OCI-LY7 (cell line): ENCODE data around the gene AVPI1. TPM values are rescaled to one million over a fixed set of nuclear protein-coding genes. Genes with fewer than 3 reads are reported as not detected.
A peak's percentile ranks its signal among the peaks of the same experiment; 100 is the strongest.

Source experiments
- BruUV-seq: library from RNA; stranded (reverse); fragments of 400-500 nt; replicated peaks from 2 replicates; lab custom pipeline; 2021; lab: Mats Ljungman, UMichigan
- CTCF ChIA-PET: fragments of 300-600 bp; sonication (Branson Sonifier 250); formaldehyde crosslinking; loops from one replicate; lab custom pipeline; 2022; ENCODE audit warnings: antibody characterized with exemption; ENCODE audit not compliant: unreplicated experiment; lab: Charles Lee
- POLR2A ChIA-PET: fragments of 300-600 bp; sonication (Branson Sonifier 250); formaldehyde crosslinking; loops from one replicate; lab custom pipeline; 2022; ENCODE audit warnings: antibody characterized with exemption; lab: Charles Lee
- DNase-seq: peaks from one replicate; pipeline ENCODE4 v3.0.0-alpha.2; 2015; ENCODE audit warnings: low spot score
- H2AFZ ChIP-seq: fragments of 200-600 bp; sonication (generic), shearing (Covaris generic); 2 replicates; pipeline ENCODE4 v1.6.1; 2014; ENCODE audit warnings: mild to moderate bottlenecking, antibody characterized with exemption, low read length, moderate library complexity
- H3K27ac ChIP-seq: fragments of 200-600 bp; sonication (generic); 2 replicates; pipeline ENCODE4 v1.5.1; 2014; ENCODE audit warnings: mixed run types, low read depth, mild to moderate bottlenecking, moderate library complexity, low read length, inconsistent platforms; ENCODE audit not compliant: poor library complexity, severe bottlenecking
- H3K36me3 ChIP-seq: fragments of 200-600 bp; sonication (generic); 2 replicates; pipeline ENCODE4 v1.6.1; 2014; ENCODE audit warnings: mild to moderate bottlenecking, antibody characterized with exemption, low read length, moderate library complexity, mixed read lengths; ENCODE audit not compliant: insufficient read depth
- H3K4me1 ChIP-seq: fragments of 200-600 bp; sonication (generic); 2 replicates; pipeline ENCODE4 v1.5.1; 2014; ENCODE audit warnings: mild to moderate bottlenecking, low read length; ENCODE audit not compliant: insufficient read depth, poor library complexity, severe bottlenecking
- H3K4me2 ChIP-seq: fragments of 200-600 bp; sonication (generic); 2 replicates; pipeline ENCODE4 v1.6.1; 2014; ENCODE audit warnings: mild to moderate bottlenecking, low read length
- H3K4me3 ChIP-seq: fragments of 200-600 bp; sonication (generic); 2 replicates; pipeline ENCODE4 v1.5.1; 2014; ENCODE audit warnings: mild to moderate bottlenecking, low read depth, low read length; ENCODE audit not compliant: poor library complexity, severe bottlenecking
- H3K79me2 ChIP-seq: fragments of 200-600 bp; sonication (generic); 2 replicates; pipeline ENCODE4 v1.6.1; 2016; ENCODE audit warnings: low read depth, mild to moderate bottlenecking, low read length, moderate library complexity, mixed read lengths; ENCODE audit not compliant: insufficient read depth
- H3K9me2 ChIP-seq: fragments of 200-600 bp; sonication (generic); 2 replicates; pipeline ENCODE4 v1.6.1; 2016; ENCODE audit warnings: mild to moderate bottlenecking, low read length, mixed read lengths; ENCODE audit not compliant: insufficient read depth
- H3K9me3 ChIP-seq: fragments of 200-600 bp; sonication (generic); 2 replicates; pipeline ENCODE4 v1.6.1; 2014; ENCODE audit warnings: mild to moderate bottlenecking, mixed run types, low read length, mixed read lengths
- H4K20me1 ChIP-seq: fragments of 200-600 bp; sonication (generic); 2 replicates; pipeline ENCODE4 v1.6.1; 2014; ENCODE audit warnings: mild to moderate bottlenecking, antibody characterized with exemption, low read length, moderate library complexity, mixed read lengths; ENCODE audit not compliant: insufficient read depth
- EZH2phosphoT487 ChIP-seq: fragments of 200-600 bp; sonication (generic); IDR thresholded peaks from 2 replicates; pipeline ENCODE4 v1.6.1; 2018; ENCODE audit warnings: low read depth, borderline replicate concordance, mild to moderate bottlenecking, mixed run types, antibody characterized with exemption, low read length, moderate library complexity, mixed read lengths
- intact Hi-C: fragments of 100-400 bp; cut with micrococcal nuclease; formaldehyde crosslinking; loops from one replicate; pipeline ENCODE4 v1.10.0; 2022; ENCODE audit not compliant: unreplicated experiment
- total RNA-seq, 2 experiments: library from RNA; depleted of rRNA in 1 of 2; stranded (reverse); fragments of >200 nt in 1 of 2; shearing (Covaris generic) in 1 of 2; gene quantifications; 2 replicates each; pipeline ENCODE4 v1.2.3, GENCODE V29; 2014 to 2022
- TF ChIP-seq, protein P1 (sequence below): fragments of 200-600 bp; sonication (generic); conservative IDR thresholded peaks from 2 replicates; pipeline ENCODE4 v1.5.1; 2014; ENCODE audit warnings: mild to moderate bottlenecking, antibody characterized with exemption, low read length, moderate library complexity, mixed read lengths

AVPI1 gene
- total RNA-seq, 2 experiments from 2014 or later = 3.2 to 4.6 TPM

DNA sequence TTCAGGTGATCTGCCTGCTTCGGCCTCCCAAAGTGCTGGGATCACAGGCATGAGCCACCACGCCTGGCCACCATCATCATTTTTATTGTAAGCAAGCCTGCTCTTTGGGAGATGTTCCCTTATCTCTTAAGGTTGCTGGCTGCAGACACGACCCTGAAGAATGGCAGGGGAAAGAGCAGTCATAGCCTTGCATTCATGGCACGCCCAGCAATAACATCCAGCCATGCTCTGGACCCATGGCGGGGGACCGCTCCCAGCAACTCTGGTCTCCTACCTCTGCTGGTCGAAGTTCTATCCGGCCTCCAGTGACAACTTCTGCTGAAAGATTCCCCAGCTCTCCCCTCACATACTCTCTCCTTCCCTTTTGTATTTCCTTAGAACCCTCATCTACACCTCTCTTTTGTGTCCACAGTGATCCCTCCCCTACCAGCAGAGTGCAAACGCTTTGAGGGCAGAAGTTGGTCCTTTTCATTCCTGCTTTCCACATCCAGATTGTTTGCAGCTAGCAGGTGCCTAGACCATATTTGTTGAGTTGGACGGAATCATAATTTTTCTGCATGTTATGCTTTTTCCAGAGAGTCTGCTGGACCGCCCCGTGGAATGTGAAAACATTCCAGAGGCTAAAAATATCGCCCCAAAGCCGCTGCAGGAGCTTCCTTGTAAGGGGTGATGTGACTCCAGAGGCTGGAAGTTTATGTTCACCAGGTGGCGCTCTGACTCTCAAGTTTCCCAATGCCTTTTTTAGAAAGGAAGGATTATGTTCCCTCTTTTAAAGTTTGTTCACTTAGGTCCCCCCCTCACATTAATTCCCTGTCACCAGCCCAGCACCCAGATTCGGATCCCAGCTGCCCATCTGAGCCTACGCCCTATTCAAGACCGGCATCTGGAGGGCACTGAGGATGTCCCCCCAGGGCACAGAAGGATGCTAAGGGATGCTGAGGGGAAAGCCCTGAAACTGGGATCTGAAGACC, 22.2 kb upstream of the AVPI1 start:
- H2AFZ ChIP-seq = no peak overlapping the region
- no peaks in the 10 kb centered on the region for H3K79me2 ChIP-seq
- no peaks in the 10 kb centered on the region for H3K36me3 ChIP-seq
- no peak for TF ChIP-seq EZH2phosphoT487
- TF ChIP-seq, protein P1, sequence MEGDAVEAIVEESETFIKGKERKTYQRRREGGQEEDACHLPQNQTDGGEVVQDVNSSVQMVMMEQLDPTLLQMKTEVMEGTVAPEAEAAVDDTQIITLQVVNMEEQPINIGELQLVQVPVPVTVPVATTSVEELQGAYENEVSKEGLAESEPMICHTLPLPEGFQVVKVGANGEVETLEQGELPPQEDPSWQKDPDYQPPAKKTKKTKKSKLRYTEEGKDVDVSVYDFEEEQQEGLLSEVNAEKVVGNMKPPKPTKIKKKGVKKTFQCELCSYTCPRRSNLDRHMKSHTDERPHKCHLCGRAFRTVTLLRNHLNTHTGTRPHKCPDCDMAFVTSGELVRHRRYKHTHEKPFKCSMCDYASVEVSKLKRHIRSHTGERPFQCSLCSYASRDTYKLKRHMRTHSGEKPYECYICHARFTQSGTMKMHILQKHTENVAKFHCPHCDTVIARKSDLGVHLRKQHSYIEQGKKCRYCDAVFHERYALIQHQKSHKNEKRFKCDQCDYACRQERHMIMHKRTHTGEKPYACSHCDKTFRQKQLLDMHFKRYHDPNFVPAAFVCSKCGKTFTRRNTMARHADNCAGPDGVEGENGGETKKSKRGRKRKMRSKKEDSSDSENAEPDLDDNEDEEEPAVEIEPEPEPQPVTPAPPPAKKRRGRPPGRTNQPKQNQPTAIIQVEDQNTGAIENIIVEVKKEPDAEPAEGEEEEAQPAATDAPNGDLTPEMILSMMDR = peak; percentile 92
- H3K9me2 ChIP-seq = no peaks in the 10 kb centered on the region
- DNase-seq = peak; percentile 41
- H3K27ac ChIP-seq = no peak overlapping the region
- H4K20me1 ChIP-seq = no peaks in the 10 kb centered on the region
- no peak overlapping the region for H3K4me3 ChIP-seq
- no peaks in the 10 kb centered on the region for H3K9me3 ChIP-seq
- ChIA-PET POLR2A (interaction anchor here (0.7 to 1.3 kb wide), 3 partner anchors 11 to 161 kb away, joined by 3 read pairs; no protein-coding TSS in a partner anchor), CTCF (no interaction called here)
- H3K4me1 ChIP-seq = no peaks in the 10 kb centered on the region
- no peak overlapping the region for H3K4me2 ChIP-seq
- BruUV-seq = no TSS peak
- intact Hi-C loops = loop anchor here (1.0 kb wide), 1 partner anchor 22 kb away; no protein-coding TSS in a partner anchor

GRCh38 chr10:97708167-97708566, 21.1 kb upstream of the AVPI1 start:
- Histone ChIP-seq H3K4me1 (no peaks in the 10 kb centered on the region), H3K79me2 (no peaks in the 10 kb centered on the region), H3K36me3 (no peaks in the 10 kb centered on the region), H3K4me3 (no peak overlapping the region), H3K27ac (no peak overlapping the region), H3K9me2 (no peaks in the 10 kb centered on the region), H3K4me2 (no peak overlapping the region), H3K9me3 (no peaks in the 10 kb centered on the region), H2AFZ (no peak overlapping the region), H4K20me1 (no peaks in the 10 kb centered on the region)
- BruUV-seq = no TSS peak
- CTCF ChIA-PET = interaction anchor here (0.5 kb wide), 1 partner anchor 1704 kb away, joined by 10 read pairs; no protein-coding TSS in a partner anchor
- POLR2A ChIA-PET = interaction anchor here (0.8 to 1.3 kb wide), 2 partner anchors 22 to 162 kb away, joined by 3 read pairs; no protein-coding TSS in a partner anchor
- no peak for TF ChIP-seq EZH2phosphoT487
- TF ChIP-seq, protein P1 = no peak
- intact Hi-C loops = no loop called here
- DNase-seq = no peak
